Measurements from ENCODE around the gene DIP2C. TPM values are rescaled to one million over a fixed set of nuclear protein-coding genes. Genes with fewer than 3 reads are reported as not detected.

DIP2C gene
- total RNA-seq, 2 donors from 2014 or later: 13.0 to 13.7 TPM

DNA sequence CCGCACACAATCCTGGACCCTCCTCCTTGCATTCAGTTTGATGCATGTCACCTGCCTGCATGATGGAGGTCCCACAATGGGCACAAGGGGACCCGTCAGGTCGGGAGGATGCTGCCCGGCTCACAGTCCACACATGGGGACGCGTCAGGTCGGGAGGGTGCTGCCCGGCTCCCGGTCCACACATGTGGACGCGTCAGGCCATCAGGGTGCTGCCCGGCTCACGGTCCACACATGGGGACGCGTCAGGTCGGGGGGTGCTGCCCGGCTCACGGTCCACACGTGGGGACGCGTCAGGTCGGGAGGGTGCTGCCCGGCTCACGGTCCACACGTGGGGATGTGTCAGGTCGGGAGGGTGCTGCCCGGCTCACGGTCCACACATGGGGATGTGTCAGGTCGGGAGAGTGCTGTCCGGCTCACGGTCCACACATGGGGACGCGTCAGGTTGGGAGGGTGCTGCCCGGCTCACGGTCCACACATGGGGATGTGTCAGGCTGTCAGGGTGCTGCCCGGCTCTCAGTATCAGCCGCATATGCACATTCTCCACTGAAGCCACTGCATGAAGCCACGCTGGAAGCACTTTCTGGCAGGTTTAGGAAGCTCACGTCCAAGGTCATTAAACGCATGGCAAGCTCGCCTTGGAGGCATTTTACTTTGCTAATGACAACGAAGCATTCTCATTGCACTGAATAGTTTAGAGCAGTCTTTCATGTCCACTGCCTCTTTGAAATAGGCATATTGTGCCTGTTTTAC is 50.3 kb downstream of the DIP2C start:
- no peak for TF ChIP-seq CTCF (conservative IDR thresholded peaks at IDR 0.05)
- no peak overlapping the region for H3K27ac Mint-ChIP-seq

GRCh38 chr10:637771-638195 is 51.7 kb downstream of the DIP2C start:
- TF ChIP-seq CTCF (conservative IDR thresholded peaks at IDR 0.05): no peak
- DNase-seq: no peak
- Mint-ChIP-seq H3K27ac (peak overlapping the region; percentile 66), H3K36me3 (ENCODE audit: low read depth) (no peaks in the 10 kb centered on the region), H3K4me1 (peaks cover 16% of the 10 kb centered on the region), H3K9me3 (no peaks in the 10 kb centered on the region), H3K27me3 (ENCODE audit: insufficient read depth) (no peaks in the 10 kb centered on the region), H3K4me3 (no peak overlapping the region)
- Histone ChIP-seq H3K9ac (ENCODE audit: extremely low read depth, low read length, poor library complexity, severe bottlenecking) (no peak overlapping the region), H3K27me3 (ENCODE audit: control insufficient read depth, insufficient read depth, low read length, poor library complexity, severe bottlenecking) (no peaks in the 10 kb centered on the region), H3K4me1 (ENCODE audit: control insufficient read depth, insufficient read depth, low read length) (no peaks in the 10 kb centered on the region), H3K9me3 (ENCODE audit: control insufficient read depth, low read length) (no peaks in the 10 kb centered on the region), H3K4me3 (ENCODE audit: low read length) (no peak overlapping the region), H3K36me3 (ENCODE audit: control insufficient read depth, insufficient read depth, low read length) (no peaks in the 10 kb centered on the region), H3K27ac (ENCODE audit: low read depth, low read length) (no peak overlapping the region)
- 84 to 92% methylated on average over 2 to 9 of the region's 9 CpGs for WGBS, 2 experiments (ENCODE audit: insufficient coverage in 1 of 2, insufficient read length in 1 of 2)

More for the DNA sequence above, 50.3 kb downstream of the DIP2C start:
- Mint-ChIP-seq H3K36me3 (ENCODE audit: low read depth) (no peaks in the 10 kb centered on the region), H3K27me3 (ENCODE audit: insufficient read depth) (no peaks in the 10 kb centered on the region), H3K4me1 (peaks cover 16% of the 10 kb centered on the region), H3K9me3 (no peaks in the 10 kb centered on the region), H3K4me3 (no peak overlapping the region)
- no peak for DNase-seq
- no peaks in the 10 kb centered on the region for H3K9me3 ChIP-seq (ENCODE audit: control insufficient read depth, low read length)
- WGBS, 2 experiments (ENCODE audit: insufficient coverage in 1 of 2, insufficient read length in 1 of 2): 91 to 95% methylated on average over 27 to 42 of the region's 42 CpGs
- H3K27me3 ChIP-seq (ENCODE audit: control insufficient read depth, insufficient read depth, low read length, poor library complexity, severe bottlenecking): no peaks in the 10 kb centered on the region
- H3K4me1 ChIP-seq (ENCODE audit: control insufficient read depth, insufficient read depth, low read length): no peaks in the 10 kb centered on the region
- H3K27ac ChIP-seq (ENCODE audit: low read depth, low read length): no peak overlapping the region
- no peaks in the 10 kb centered on the region for H3K36me3 ChIP-seq (ENCODE audit: control insufficient read depth, insufficient read depth, low read length)
- no peak overlapping the region for H3K9ac ChIP-seq (ENCODE audit: extremely low read depth, low read length, poor library complexity, severe bottlenecking)
- no peak overlapping the region for H3K4me3 ChIP-seq (ENCODE audit: low read length)

- 90 to 94% methylated on average over 3 to 8 of the region's 8 CpGs for WGBS, 2 experiments (ENCODE audit: insufficient coverage in 1 of 2, insufficient read length in 1 of 2)
- H3K36me3 Mint-ChIP-seq (ENCODE audit: low read depth): no peaks in the 10 kb centered on the region
- H3K4me1 ChIP-seq (ENCODE audit: control insufficient read depth, insufficient read depth, low read length): no peaks in the 10 kb centered on the region
- no peaks in the 10 kb centered on the region for H3K36me3 ChIP-seq (ENCODE audit: control insufficient read depth, insufficient read depth, low read length)
- TF ChIP-seq CTCF (conservative IDR thresholded peaks at IDR 0.05): no peak
- no peak overlapping the region for H3K27ac ChIP-seq (ENCODE audit: low read depth, low read length)
- H3K27me3 ChIP-seq (ENCODE audit: control insufficient read depth, insufficient read depth, low read length, poor library complexity, severe bottlenecking): no peaks in the 10 kb centered on the region
- no peak overlapping the region for H3K4me3 Mint-ChIP-seq
- no peak overlapping the region for H3K9ac ChIP-seq (ENCODE audit: extremely low read depth, low read length, poor library complexity, severe bottlenecking)
- H3K4me1 Mint-ChIP-seq: peaks cover 16% of the 10 kb centered on the region
- DNase-seq: no peak
- H3K4me3 ChIP-seq (ENCODE audit: low read length): no peak overlapping the region
- peak overlapping the region; percentile 66 for H3K27ac Mint-ChIP-seq
- H3K27me3 Mint-ChIP-seq (ENCODE audit: insufficient read depth): no peaks in the 10 kb centered on the region
- H3K9me3 Mint-ChIP-seq: no peaks in the 10 kb centered on the region
- no peaks in the 10 kb centered on the region for H3K9me3 ChIP-seq (ENCODE audit: control insufficient read depth, low read length)
Observed at GRCh38 chr10:637221-637620, 52.2 kb downstream of the DIP2C start.
